Measurements from ENCODE around the gene DCDC2C. TPM values are rescaled to one million over a fixed set of nuclear protein-coding genes. Genes with fewer than 3 reads are reported as not detected.

Gene DCDC2C
- total RNA-seq, 1 experiment from 2014 or later, result not detected

- no peak for DNase-seq
- ChIA-PET POLR2A (no interaction called here), CTCF (interaction anchor here (1.5 kb wide), 1 partner anchor 42 kb away, joined by 4 read pairs; no protein-coding TSS in a partner anchor)
- Histone ChIP-seq H3K4me3 (ENCODE audit: low read depth, low read length) (no peak overlapping the region), H3K36me3 (ENCODE audit: control insufficient read depth, insufficient read depth, low read length) (no peaks in the 10 kb centered on the region), H3K27me3 (replicated peaks; ENCODE audit: control insufficient read depth, insufficient read depth, low read length) (no peaks in the 10 kb centered on the region), H3K4me1 (no peaks in the 10 kb centered on the region), H3K9me3 (no peaks in the 10 kb centered on the region)
- Mint-ChIP-seq H3K27me3 (ENCODE audit: insufficient read depth, unreplicated experiment) (peaks cover 22% of the 10 kb centered on the region), H3K36me3 (ENCODE audit: insufficient read depth, unreplicated experiment) (no peaks in the 10 kb centered on the region), H3K4me3 (ENCODE audit: unreplicated experiment) (no peak overlapping the region), H3K4me1 (ENCODE audit: low read depth, unreplicated experiment) (no peaks in the 10 kb centered on the region), H3K9me3 (ENCODE audit: unreplicated experiment) (no peaks in the 10 kb centered on the region), H3K27ac (ENCODE audit: unreplicated experiment) (no peak overlapping the region)
- no TSS peak for BruUV-seq (replicated peaks)
- TF ChIP-seq CTCF (IDR thresholded peaks at IDR 0.05; ENCODE audit: insufficient read depth in 1 of 2, low read depth in 1 of 2, low read length in 1 of 2, severe bottlenecking in 1 of 2, unreplicated experiment in 1 of 2), result no peak
- intact Hi-C loops (cut with micrococcal nuclease; ENCODE audit: unreplicated experiment), result no loop called here
Observed at GRCh38 chr2:3769766-3770165, 66.4 kb downstream of the DCDC2C start.

GRCh38 chr2:3770724-3771415 is 67.5 kb downstream of the DCDC2C start:
- CTCF ChIA-PET, result no interaction called here
- H3K27me3 ChIP-seq (replicated peaks; ENCODE audit: control insufficient read depth, insufficient read depth, low read length), result no peaks in the 10 kb centered on the region
- H3K9me3 Mint-ChIP-seq (ENCODE audit: unreplicated experiment), result no peaks in the 10 kb centered on the region

GRCh38 chr2:3771576-3771975 is 68.2 kb downstream of the DCDC2C start:
- no peak for DNase-seq
- no peaks in the 10 kb centered on the region for H3K4me1 ChIP-seq
- intact Hi-C loops (cut with micrococcal nuclease; ENCODE audit: unreplicated experiment), result no loop called here
- TF ChIP-seq CTCF (IDR thresholded peaks at IDR 0.05; ENCODE audit: insufficient read depth in 1 of 2, low read depth in 1 of 2, low read length in 1 of 2, severe bottlenecking in 1 of 2, unreplicated experiment in 1 of 2), result no peak
- H3K36me3 ChIP-seq (ENCODE audit: control insufficient read depth, insufficient read depth, low read length), result no peaks in the 10 kb centered on the region
- H3K9me3 ChIP-seq, result no peaks in the 10 kb centered on the region
- no peak overlapping the region for H3K4me3 Mint-ChIP-seq (ENCODE audit: unreplicated experiment)
- ChIA-PET CTCF (no interaction called here), POLR2A (no interaction called here)
- BruUV-seq (replicated peaks), result no TSS peak
- no peaks in the 10 kb centered on the region for H3K36me3 Mint-ChIP-seq (ENCODE audit: insufficient read depth, unreplicated experiment)
- H3K4me3 ChIP-seq (ENCODE audit: low read depth, low read length), result no peak overlapping the region
- no peaks in the 10 kb centered on the region for H3K4me1 Mint-ChIP-seq (ENCODE audit: low read depth, unreplicated experiment)
- H3K27ac Mint-ChIP-seq (ENCODE audit: unreplicated experiment), result no peak overlapping the region
- peaks cover 25% of the 10 kb centered on the region for H3K27me3 Mint-ChIP-seq (ENCODE audit: insufficient read depth, unreplicated experiment)
- H3K9me3 Mint-ChIP-seq (ENCODE audit: unreplicated experiment), result no peaks in the 10 kb centered on the region
- H3K27me3 ChIP-seq (replicated peaks; ENCODE audit: control insufficient read depth, insufficient read depth, low read length), result no peaks in the 10 kb centered on the region

More at GRCh38 chr2:3770724-3771415, 67.5 kb downstream of the DCDC2C start:
- Mint-ChIP-seq H3K27me3 (ENCODE audit: insufficient read depth, unreplicated experiment) (peaks cover 18% of the 10 kb centered on the region), H3K36me3 (ENCODE audit: insufficient read depth, unreplicated experiment) (no peaks in the 10 kb centered on the region), H3K27ac (ENCODE audit: unreplicated experiment) (no peak overlapping the region), H3K4me1 (ENCODE audit: low read depth, unreplicated experiment) (no peaks in the 10 kb centered on the region), H3K4me3 (ENCODE audit: unreplicated experiment) (no peak overlapping the region)
- BruUV-seq (replicated peaks), result no TSS peak
- TF ChIP-seq CTCF (IDR thresholded peaks at IDR 0.05; ENCODE audit: insufficient read depth in 1 of 2, low read depth in 1 of 2, low read length in 1 of 2, severe bottlenecking in 1 of 2, unreplicated experiment in 1 of 2), result no peak
- Histone ChIP-seq H3K36me3 (ENCODE audit: control insufficient read depth, insufficient read depth, low read length) (no peaks in the 10 kb centered on the region), H3K9me3 (no peaks in the 10 kb centered on the region), H3K4me3 (ENCODE audit: low read depth, low read length) (no peak overlapping the region), H3K4me1 (no peaks in the 10 kb centered on the region)
- no peak for DNase-seq
- intact Hi-C loops (cut with micrococcal nuclease; ENCODE audit: unreplicated experiment), result no loop called here
- POLR2A ChIA-PET, result no interaction called here
